ENCODE measurements around the gene ARRDC3.

- TF ChIP-seq CTCF (conservative IDR thresholded peaks at IDR 0.05; ENCODE audit: low read depth, low read length): no peak
- TF ChIP-seq EZH2 (IDR thresholded peaks at IDR 0.05; ENCODE audit: borderline replicate concordance, low read depth, low read length, poor library complexity, severe bottlenecking): no peak
Observed at GRCh38 chr5:91380491-91381238, 2.5 kb downstream of the ARRDC3 start.
